Adrenal gland (tissue), 5 donors: ENCODE data around the gene SNAPIN.

Experiments used
- POLR2A ChIP-seq, 2 donors: fragments of 450-650 bp; IDR thresholded peaks; one replicate each; pipeline ENCODE4 v1.6.1; 2017; ENCODE audit warnings: antibody characterized with exemption in 2 of 2, mild to moderate bottlenecking in 2 of 2, moderate library complexity in 1 of 2
- TF ChIP-seq, protein P1 (sequence below), 6 experiments: fragments of 450-650 bp in 4 of 6; fragments of 200-600 bp in 2 of 6; sonication (generic) in 1 of 6; IDR thresholded peaks; 1 replicate in 5 of 6; 2 replicates in 1 of 6; pipeline versions ENCODE4 v1.5.1 to v1.8.0; 2016 to 2021; ENCODE audit warnings: antibody characterized with exemption in 6 of 6, mild to moderate bottlenecking in 2 of 6, moderate library complexity in 1 of 6
- donor health status: DM: no; HTN: no; CAD: no.

GRCh38 chr1:153651771-153652170, 6.7 kb upstream of the SNAPIN start:
- TF ChIP-seq POLR2A (IDR thresholded peaks at IDR 0.05), result no peak
- TF ChIP-seq, protein P1, sequence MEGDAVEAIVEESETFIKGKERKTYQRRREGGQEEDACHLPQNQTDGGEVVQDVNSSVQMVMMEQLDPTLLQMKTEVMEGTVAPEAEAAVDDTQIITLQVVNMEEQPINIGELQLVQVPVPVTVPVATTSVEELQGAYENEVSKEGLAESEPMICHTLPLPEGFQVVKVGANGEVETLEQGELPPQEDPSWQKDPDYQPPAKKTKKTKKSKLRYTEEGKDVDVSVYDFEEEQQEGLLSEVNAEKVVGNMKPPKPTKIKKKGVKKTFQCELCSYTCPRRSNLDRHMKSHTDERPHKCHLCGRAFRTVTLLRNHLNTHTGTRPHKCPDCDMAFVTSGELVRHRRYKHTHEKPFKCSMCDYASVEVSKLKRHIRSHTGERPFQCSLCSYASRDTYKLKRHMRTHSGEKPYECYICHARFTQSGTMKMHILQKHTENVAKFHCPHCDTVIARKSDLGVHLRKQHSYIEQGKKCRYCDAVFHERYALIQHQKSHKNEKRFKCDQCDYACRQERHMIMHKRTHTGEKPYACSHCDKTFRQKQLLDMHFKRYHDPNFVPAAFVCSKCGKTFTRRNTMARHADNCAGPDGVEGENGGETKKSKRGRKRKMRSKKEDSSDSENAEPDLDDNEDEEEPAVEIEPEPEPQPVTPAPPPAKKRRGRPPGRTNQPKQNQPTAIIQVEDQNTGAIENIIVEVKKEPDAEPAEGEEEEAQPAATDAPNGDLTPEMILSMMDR (IDR thresholded peaks at IDR 0.05), result no peak
